HK-2 (cell line): ENCODE data around the gene BSN.

Source experiments
- DNase-seq: peaks from one replicate; pipeline ENCODE4 v3.0.0-alpha.2; 2018; ENCODE audit not compliant: unreplicated experiment

BSN gene

DNA sequence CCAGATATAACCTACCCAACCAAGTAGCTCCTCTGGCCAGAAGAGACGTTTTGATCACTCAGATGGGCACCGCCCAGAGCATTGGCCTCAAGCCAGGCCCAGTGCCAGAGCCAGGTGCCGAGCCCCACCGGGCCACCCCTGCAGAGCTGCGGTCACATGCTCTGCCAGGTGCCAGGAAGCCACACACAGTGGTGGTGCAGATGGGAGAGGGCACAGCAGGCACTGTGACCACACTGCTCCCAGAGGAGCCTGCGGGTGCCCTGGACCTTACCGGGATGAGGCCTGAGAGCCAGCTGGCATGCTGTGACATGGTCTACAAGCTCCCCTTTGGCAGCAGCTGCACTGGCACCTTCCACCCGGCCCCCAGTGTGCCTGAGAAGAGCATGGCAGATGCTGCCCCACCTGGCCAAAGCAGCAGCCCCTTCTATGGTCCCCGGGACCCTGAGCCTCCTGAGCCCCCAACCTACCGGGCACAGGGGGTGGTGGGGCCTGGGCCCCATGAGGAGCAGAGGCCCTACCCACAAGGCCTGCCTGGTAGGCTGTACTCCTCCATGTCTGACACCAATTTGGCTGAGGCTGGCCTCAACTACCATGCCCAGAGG lies 100.8 kb downstream of the BSN start:
- DNase-seq = no peak

DNA sequence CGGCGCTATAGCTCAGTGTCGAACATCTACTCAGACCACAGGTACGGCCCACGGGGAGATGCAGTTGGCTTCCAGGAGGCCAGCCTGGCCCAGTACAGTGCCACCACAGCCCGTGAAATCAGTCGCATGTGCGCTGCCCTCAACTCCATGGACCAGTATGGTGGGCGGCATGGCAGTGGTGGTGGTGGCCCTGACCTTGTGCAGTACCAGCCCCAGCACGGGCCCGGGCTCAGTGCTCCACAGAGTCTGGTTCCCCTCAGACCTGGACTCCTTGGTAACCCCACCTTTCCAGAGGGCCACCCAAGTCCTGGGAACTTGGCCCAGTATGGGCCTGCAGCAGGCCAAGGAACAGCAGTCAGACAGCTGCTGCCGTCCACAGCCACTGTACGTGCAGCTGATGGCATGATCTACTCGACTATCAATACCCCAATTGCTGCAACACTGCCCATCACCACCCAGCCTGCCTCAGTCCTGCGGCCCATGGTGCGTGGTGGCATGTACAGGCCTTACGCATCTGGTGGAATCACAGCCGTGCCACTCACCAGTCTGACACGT lies 101.5 kb downstream of the BSN start:
- no peak for DNase-seq

DNA sequence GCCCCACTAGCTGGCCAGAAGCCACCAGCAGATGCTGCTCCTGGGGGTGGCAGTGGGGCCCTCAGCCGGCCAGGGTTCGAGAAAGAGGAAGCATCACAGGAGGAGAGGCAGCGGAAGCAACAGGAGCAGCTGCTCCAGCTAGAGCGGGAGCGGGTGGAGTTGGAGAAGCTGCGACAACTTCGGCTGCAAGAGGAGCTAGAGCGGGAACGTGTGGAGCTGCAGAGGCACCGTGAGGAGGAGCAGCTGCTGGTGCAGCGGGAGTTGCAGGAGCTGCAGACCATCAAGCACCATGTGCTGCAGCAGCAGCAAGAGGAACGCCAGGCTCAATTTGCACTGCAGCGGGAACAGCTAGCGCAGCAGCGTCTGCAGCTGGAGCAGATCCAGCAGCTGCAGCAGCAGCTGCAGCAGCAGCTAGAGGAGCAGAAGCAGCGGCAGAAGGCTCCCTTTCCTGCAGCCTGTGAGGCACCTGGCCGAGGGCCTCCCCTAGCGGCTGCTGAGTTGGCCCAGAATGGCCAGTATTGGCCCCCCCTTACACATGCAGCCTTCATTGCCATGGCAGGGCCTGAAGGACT lies 102.3 kb downstream of the BSN start:
- no peak for DNase-seq

DNA sequence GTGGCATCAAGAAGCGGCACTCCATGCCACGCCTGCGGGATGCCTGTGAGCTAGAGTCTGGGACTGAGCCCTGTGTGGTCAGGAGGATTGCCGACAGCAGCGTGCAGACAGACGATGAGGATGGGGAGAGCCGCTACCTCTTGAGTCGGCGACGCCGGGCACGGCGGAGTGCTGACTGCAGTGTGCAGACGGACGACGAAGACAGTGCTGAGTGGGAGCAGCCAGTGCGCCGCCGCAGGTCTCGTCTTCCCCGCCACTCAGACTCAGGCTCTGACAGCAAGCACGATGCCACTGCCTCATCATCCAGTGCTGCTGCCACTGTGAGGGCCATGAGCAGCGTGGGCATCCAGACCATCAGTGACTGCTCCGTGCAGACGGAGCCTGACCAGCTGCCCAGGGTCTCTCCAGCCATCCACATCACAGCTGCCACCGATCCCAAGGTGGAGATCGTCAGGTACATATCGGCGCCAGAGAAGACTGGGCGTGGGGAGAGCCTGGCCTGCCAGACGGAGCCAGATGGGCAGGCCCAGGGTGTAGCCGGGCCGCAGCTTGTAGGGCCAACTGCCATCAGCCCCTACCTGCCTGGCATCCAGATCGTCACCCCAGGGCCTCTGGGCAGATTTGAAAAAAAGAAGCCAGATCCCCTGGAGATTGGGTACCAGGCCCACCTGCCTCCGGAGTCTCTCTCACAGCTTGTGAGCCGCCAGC lies 103.1 kb downstream of the BSN start:
- no peak for DNase-seq

DNA sequence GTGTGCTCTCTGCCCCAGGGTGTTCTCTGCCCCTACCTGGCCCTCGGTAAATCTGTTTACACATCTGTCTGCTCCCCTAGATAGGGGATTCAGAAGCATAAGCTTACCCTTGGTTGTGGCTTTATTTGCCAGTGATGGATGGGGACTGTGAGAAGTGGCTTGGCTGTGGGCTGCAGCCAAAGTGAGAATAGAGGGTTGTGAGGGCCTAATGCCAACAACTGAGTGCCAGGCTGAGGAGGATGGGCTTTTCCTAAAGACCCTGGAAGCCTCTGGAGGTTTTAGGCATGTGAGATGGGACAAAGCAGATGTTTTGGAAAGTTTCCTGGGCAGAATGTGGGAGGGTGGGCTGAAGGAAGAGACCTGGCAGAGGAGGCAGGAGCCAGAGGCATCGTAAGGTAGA lies 104.4 kb downstream of the BSN start:
- DNase-seq = no peak

DNA sequence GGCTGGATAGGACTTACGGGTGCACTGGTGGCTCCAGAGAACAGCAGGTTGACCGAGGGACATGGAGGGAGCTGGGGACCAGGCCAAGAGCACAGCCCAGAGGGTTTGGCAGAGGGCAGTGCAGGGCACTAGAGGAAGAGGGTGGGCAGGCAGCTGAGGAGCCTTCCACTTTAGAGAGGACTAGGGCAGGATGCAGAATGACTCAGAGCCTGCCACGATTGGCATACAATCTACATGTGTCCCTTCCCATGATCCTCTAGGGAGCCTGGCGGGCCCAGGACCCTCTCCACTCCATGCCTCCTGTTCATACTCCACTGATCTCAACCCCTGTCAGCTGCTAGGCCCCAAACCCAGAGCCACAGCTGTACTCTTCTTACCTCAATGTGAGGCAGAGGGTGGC lies 105.5 kb downstream of the BSN start:
- no peak for DNase-seq

DNA sequence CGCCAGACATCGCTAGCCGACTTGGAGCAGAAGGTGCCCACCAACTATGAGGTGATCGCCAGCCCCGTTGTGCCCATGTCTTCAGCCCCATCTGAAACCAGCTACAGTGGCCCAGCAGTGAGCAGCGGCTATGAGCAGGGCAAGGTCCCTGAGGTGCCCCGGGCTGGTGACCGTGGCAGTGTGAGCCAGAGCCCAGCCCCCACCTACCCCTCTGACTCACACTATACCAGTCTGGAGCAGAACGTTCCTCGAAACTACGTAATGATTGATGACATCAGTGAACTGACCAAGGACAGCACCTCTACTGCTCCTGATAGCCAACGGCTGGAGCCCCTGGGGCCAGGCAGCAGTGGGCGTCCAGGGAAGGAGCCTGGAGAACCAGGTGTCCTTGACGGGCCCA lies 107.0 kb downstream of the BSN start:
- DNase-seq = peak; percentile 45

DNA sequence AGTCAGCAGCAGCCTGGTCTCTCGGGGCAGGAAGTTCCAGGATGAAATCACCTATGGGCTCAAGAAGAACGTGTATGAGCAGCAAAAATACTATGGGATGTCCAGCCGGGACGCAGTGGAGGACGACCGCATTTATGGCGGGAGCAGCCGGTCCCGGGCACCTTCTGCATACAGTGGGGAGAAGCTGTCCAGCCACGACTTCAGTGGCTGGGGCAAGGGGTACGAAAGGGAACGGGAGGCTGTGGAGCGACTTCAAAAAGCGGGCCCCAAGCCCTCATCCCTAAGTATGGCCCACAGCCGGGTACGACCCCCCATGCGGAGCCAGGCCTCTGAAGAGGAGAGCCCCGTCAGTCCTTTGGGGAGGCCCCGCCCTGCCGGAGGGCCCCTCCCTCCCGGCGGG lies 107.7 kb downstream of the BSN start:
- DNase-seq = no peak

GRCh38 chr3:49662720-49663413 lies 108.6 kb downstream of the BSN start:
- DNase-seq = no peak

DNA sequence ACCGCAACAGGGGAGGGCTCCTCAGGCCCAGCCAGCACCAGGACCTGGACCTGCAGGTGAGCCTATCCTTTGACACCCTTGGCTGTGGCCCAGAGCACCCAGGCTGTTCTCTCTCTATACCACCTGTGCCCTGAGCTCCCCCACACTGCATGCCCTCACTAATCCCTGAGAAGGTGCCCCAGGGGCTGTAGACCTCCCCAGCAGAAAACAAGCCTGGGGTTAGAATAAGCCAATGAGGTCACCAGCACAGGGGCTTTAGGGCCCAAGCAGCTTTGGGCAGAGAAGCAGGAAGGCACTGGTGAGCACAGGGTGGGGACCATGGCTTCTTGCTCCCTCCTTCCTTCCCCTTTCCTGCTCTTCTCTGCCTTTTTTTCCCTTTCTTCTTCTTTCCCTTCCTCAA lies 109.6 kb downstream of the BSN start:
- no peak for DNase-seq

- DNase-seq = no peak
Measured at GRCh38 chr3:49664300-49664699, 110.0 kb downstream of the BSN start.

DNA sequence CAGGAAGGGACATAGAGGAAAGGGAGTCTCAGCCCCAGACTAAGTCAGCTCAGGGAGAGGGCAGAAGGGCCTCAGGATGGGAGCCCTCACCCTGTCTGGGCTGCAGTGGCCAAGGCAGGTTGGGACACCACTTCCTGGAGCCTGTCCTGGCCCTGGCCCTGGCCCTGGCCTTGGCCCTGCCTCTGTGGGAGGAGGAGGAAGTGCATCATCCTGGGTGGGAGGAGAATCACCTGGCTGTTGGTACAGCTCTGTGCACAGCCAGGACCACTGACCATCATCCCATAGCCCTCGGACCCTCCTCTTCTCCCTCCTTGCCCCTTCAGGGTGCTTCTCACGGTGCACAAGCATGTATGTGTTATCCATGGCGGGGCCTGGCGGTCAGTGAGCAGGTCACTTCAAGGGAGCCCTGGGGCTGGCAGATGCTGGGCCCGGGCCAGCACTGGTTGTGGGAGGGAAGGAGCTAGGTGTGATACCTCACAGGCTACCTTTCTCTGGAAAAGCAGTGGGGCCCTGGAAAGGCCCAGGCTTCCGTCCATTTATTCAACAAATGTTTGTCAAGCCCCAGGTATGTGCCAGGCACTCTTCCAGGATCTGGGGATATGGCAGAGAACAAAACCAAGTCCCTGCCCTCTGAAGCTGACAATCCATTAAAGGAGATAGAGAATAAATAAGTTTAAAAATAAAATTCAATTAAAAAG lies 111.7 kb downstream of the BSN start:
- DNase-seq = no peak

GRCh38 chr3:49666592-49666991 lies 112.3 kb downstream of the BSN start:
- DNase-seq = no peak

DNA sequence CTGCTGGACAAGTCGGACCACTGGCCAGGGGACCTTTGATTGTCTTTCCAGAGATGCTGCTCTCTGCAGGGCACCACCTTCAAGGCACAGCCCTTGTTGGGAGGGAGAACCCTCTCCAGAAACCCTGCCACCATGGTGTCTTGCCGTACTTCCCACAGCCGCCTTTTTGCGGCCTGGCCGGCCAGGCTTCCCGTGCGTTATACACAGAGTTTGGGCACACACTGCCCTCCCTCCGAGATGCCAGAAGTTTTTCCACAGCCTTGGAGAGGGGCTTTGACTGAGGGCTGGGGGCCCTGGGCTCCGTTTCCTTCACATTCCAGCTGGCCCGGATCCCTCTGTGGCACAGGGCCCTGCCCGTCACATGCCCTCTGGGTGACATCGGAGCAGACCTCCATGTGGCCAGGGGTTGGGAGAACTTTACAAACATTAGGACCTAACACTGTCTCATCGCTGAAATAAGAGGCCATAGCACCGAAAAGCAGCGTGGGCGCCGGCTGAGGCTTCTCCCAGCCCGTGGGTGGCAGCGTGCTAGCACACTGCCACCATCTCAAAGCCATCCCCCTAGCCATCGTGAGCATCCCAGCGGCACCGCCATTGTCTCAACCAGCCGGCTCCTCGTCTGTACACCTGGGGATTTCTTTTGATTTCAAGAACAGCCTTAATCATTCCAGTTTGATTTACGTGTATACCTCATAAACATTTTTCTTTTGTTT lies 113.6 kb downstream of the BSN start:
- no peak for DNase-seq

- DNase-seq = peak; percentile 42
Measured at GRCh38 chr3:49668414-49668797, 114.1 kb downstream of the BSN start.

DNA sequence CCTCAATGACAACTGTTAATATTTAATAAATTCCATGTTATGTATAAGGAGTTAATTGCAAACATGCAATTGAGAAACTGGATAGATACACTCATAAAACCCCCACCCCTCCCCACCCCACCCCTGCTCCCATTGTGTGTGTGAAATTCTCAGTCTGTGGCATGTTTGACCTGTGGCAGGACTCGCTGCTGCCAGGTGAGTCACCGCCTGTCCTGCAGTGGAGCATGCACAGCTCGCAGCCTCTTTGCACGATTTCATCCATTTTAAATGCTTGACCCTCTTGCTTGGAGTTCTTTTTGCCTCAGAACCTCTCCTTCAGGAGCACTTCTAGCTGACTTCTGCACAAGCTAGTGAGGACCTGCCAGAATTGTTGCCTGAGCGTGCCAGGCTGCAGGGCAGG lies 114.6 kb downstream of the BSN start:
- peak; percentile 53 for DNase-seq

- no peak for DNase-seq
Measured at GRCh38 chr3:49669352-49669751, 115.1 kb downstream of the BSN start.

DNA sequence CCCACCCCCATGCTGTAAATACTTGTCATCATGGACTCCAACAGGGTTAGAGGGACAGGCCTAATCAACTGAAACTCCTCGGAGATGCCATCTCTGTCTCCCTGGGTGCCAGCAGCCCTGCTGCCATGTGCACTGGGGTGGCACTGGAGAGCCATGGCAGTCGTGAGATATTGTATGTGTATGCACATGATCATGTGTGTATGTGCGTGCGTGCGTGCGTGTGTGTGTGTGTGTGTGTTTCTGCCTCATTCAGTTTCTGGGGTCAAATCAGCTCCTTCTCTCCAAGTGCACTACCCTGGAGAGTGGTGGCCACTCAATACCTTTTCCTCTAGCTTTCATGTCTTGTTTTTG lies 116.6 kb downstream of the BSN start:
- no peak for DNase-seq

DNA sequence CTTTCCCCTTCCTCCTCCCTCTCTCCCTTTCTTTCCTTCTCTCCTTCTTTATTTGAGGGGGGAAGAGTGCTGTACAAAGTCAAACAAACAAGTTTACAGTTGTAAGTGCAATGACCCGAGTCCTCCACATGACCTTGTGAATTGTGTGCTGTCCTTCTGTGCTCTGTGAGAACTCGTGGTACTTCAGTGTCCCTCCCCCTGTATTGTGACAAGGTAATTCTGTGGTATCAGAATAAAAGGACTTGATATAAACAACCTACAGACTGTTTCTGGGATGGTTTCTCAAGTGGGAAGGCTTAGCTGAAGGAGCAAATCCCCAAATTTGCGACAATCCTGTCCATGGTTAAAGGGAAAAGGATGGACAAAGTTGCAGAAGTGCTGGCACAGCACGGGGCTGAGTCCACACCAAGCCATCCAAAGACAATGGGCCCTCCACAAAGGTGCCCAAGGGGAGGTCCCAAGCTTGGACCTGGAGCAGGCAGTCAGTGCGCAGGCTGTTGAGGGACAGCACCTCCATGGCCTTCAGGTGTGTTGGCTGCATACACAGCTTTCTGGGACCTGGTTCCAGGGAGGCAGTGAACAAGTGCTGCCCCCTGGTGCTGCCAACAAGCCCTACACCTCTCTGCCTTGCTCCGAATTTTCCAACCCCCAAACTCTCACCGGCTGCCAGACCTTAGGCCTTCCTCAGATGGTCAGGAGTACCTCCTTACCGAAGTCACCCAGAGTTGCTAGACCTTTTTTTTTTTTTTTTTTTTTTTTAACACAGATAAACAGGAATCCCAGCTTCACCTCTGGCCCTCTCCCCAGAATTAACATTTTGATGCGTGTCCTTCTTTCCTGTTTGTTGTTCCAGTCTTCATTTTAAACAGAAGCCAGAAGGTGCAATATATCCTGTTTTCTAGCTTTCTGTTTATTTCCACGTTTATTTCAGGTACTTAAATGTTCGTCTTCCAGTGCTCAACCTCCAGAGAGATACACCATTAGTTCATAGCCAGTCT lies 117.3 kb downstream of the BSN start:
- peak; percentile 59 for DNase-seq

GRCh38 chr3:49673121-49673714 lies 118.9 kb downstream of the BSN start:
- peak; percentile 64 for DNase-seq
